Measurements from ENCODE around the gene PGBD2.
"Not testable (repeated sequence)": the region's sequence is repeated elsewhere in the genome, so short reads cannot be mapped to it uniquely, and the experiment has no call there.

PGBD2 gene

DNA sequence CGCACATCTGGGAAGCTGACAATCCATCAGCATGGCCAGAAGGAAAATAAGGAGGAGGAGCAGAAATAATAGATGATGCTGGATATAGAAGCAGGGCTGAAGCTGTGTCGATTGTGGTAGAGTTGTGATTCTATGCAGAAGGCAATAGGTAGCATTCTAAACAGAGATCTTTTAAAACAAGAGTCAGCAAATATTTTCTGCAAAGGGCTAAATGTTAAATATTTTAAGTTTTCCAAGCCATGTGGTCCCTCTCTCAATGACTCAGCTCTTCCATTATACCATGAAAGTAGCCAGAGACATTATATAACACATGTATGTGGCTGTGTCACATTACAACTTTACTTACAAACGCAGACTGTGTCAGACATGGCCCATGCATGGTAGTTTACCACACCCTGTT is 21.2 kb downstream of the PGBD2 start:
- not testable (repeated sequence) for DNase-seq

DNA sequence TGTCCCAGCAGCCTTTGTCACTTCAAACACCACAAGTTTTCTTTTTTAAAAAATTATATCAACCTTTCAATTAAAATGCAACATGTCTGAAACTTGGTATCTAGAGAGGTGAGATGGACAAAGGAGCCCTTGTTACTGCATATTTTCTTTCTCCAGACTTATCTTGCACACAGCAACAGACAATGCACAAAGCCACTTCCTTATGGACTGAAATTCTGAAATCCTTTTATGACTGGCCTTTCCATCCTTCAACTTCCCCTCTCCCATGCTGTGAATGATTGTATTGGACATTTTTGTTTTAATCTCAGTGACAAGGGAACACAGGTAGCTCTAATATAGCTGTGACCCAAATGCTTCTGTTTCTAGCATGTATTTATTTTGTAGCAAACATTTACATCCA is 22.1 kb downstream of the PGBD2 start:
- not testable (repeated sequence) for DNase-seq

DNA sequence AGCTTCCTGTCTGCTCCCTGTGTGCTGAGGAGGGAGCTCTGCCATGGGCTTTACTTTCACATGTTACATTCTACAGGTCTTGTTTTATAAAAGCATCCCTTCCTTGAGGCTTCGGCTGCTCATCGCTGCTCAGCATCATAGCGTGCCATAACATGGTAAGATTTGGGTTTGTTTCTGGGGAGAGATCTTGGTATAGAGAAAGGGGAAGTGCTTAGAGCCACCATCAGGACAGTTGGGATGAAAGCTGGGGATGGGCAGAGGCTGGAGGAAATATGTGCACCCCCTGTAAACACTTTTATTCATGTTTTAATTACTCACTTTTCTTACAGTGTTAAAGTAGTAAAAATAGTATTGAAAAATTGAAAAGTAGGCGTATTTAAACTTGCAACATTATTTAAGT is 24.0 kb downstream of the PGBD2 start:
- DNase-seq = not testable (repeated sequence)

- DNase-seq = not testable (repeated sequence)
These were observed 32.3 kb downstream of the PGBD2 start for GRCh38 chr1:248938173-248938809.

DNA sequence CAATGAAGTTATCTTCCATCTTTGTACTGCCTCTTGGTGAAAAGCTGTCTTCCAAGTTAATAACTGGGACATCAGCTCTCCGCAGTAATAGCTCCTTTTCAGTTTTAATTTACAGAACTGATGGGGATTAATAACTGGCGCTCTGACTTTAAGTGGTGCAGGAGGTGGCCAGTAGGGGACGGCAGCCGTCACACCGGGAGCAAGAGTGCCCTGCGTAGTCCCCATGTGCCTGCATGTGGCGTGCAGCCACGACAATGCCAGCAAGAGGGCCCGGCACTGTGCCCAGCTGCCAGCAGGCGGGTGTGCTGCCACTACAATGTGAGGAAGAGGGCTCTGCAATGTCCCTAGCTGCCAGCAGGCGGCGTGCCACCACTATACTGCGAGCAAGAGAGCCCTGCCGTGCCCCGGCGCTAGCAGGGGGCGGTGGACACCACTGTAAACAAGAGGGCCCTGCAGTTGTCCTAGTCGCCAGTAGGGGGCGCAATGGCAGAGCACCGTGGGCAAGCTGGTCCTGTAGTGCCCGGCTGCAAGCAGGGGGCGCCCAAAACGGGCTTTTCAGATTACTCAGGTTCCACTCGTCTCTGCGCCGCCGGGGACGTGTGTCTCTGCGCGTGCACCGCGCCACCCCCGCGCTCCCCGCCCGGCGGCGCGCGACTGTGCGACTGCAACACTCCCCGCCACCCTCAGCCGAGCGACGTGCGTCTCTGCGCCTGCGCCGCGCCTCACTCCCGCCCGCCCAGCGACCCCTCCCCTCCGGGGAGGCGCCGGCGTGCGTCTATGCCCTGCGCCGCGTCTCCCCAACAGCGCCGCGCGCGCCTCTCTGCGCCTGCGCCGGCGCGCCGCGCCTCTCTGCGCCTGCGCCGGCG is 38.3 kb downstream of the PGBD2 start:
- DNase-seq = not testable (repeated sequence)

- DNase-seq = not testable (repeated sequence)
These were observed 39.0 kb downstream of the PGBD2 start for GRCh38 chr1:248945000-248945423.

DNA sequence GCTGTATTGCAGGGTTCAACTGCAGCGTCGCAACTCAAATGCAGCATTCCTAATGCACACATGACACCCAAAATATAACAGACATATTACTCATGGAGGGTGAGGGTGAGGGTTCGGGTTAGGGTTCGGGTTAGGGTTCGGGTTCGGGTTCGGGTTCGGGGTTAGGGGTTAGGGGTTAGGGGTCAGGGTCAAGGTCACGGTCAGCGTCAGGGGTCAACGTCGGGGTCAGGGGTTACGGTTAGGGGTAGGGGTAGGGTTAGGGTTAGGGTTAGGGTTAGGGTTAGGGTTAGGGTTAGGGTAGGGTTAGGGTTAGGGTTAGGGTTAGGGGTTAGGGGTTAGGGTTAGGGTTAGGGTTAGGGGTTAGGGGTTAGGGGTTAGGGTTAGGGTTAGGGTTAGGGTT is 39.4 kb downstream of the PGBD2 start:
- DNase-seq = not testable (repeated sequence)

- not testable (repeated sequence) for DNase-seq
These were observed 39.9 kb downstream of the PGBD2 start for GRCh38 chr1:248945856-248946416.

All from cortex of kidney (tissue), 1 donor.